ENCODE results near the gene ANO10. TPM values are rescaled to one million over a fixed set of nuclear protein-coding genes. Genes with fewer than 3 reads are reported as not detected.

The ANO10 gene
- total RNA-seq, 1 experiment from 2014 or later = 26.6 TPM

GRCh38 chr3:43343185-43343584, 278.6 kb downstream of the ANO10 start:
- Histone ChIP-seq H3K36me3 (ENCODE audit: control insufficient read depth, insufficient read depth, low read length) (peaks cover 2% of the 10 kb centered on the region), H3K27ac (ENCODE audit: low read length) (no peak overlapping the region), H3K9me3 (ENCODE audit: control insufficient read depth, insufficient read depth, low read depth, low read length) (peaks cover 7% of the 10 kb centered on the region; the same call in 1 of the 2 replicates), H3K4me1 (ENCODE audit: control insufficient read depth, insufficient read depth, low read length) (no peaks in the 10 kb centered on the region), H3K4me3 (ENCODE audit: low read depth in 2 of 2, low read length in 2 of 2) (no peak overlapping the region), H3K27me3 (ENCODE audit: control insufficient read depth, insufficient read depth, low read length) (no peaks in the 10 kb centered on the region)
- POLR2A ChIA-PET = no interaction called here
- CTCF ChIA-PET = no interaction called here
- no peak for DNase-seq (ENCODE audit: low read depth, low spot score)
- no TSS peak for BruUV-seq (replicated peaks)
- no peak for ATAC-seq
- intact Hi-C loops (cut with micrococcal nuclease; ENCODE audit: unreplicated experiment) (no loop called here), in situ Hi-C loops (cut with HindIII; ENCODE audit: low pct_unique_long_range_greater_than_20kb, low sequenced_read_pairs) (no loop called here)
- TF ChIP-seq TCF7L2 (IDR thresholded peaks at IDR 0.05; ENCODE audit: low read depth, low read length) = no peak
- TF ChIP-seq CTCF (IDR thresholded peaks at IDR 0.05) = no peak
- no peak for TF ChIP-seq POLR2AphosphoS5 (IDR thresholded peaks at IDR 0.05; ENCODE audit: low read depth, low read length)
- no peak for TF ChIP-seq REST (IDR thresholded peaks at IDR 0.05; ENCODE audit: insufficient read depth in 1 of 2, low read depth in 2 of 2, low read length in 1 of 2)
- TF ChIP-seq SIN3A (IDR thresholded peaks at IDR 0.05; ENCODE audit: borderline replicate concordance, insufficient read depth, low read depth, low read length) = no peak

- DNase-seq (ENCODE audit: low read depth, low spot score) (no peak), ATAC-seq (no peak)
- no TSS peak for BruUV-seq (replicated peaks)
- intact Hi-C loops (cut with micrococcal nuclease; ENCODE audit: unreplicated experiment) = no loop called here
- peaks cover 17% of the 10 kb centered on the region; the same call in 1 of the 2 replicates for H3K9me3 ChIP-seq (ENCODE audit: control insufficient read depth, insufficient read depth, low read depth, low read length)
- CTCF ChIA-PET = no interaction called here
- H3K27me3 ChIP-seq (ENCODE audit: control insufficient read depth, insufficient read depth, low read length) = no peaks in the 10 kb centered on the region
- H3K36me3 ChIP-seq (ENCODE audit: control insufficient read depth, insufficient read depth, low read length) = peaks cover 2% of the 10 kb centered on the region
- in situ Hi-C loops (cut with HindIII; ENCODE audit: low pct_unique_long_range_greater_than_20kb, low sequenced_read_pairs) = no loop called here
- POLR2A ChIA-PET = no interaction called here
- H3K4me3 ChIP-seq (ENCODE audit: low read depth in 2 of 2, low read length in 2 of 2) = no peak overlapping the region
- no peak overlapping the region for H3K27ac ChIP-seq (ENCODE audit: low read length)
- H3K4me1 ChIP-seq (ENCODE audit: control insufficient read depth, insufficient read depth, low read length) = no peaks in the 10 kb centered on the region
- TF ChIP-seq SIN3A (IDR thresholded peaks at IDR 0.05; ENCODE audit: borderline replicate concordance, insufficient read depth, low read depth, low read length) = no peak
- no peak for TF ChIP-seq REST (IDR thresholded peaks at IDR 0.05; ENCODE audit: insufficient read depth in 1 of 2, low read depth in 2 of 2, low read length in 1 of 2)
- TF ChIP-seq CTCF (IDR thresholded peaks at IDR 0.05) = no peak
- no peak for TF ChIP-seq TCF7L2 (IDR thresholded peaks at IDR 0.05; ENCODE audit: low read depth, low read length)
- TF ChIP-seq POLR2AphosphoS5 (IDR thresholded peaks at IDR 0.05; ENCODE audit: low read depth, low read length) = no peak
These were observed 280.0 kb downstream of the ANO10 start for GRCh38 chr3:43341788-43342187.

All from Panc1 (cell line).